Esophagus squamous epithelium (tissue), 4 donors: ENCODE measurements around the gene DCAF10.

Source experiments
- POLR2A ChIP-seq, 4 donors: fragments of 450-650 bp; IDR thresholded peaks; one replicate each; pipeline ENCODE4 v1.6.1; 2017; ENCODE audit warnings: antibody characterized with exemption in 4 of 4, mild to moderate bottlenecking in 4 of 4, moderate library complexity in 3 of 4
- TF ChIP-seq, protein P1 (sequence below), 6 experiments: fragments of 450-650 bp in 4 of 6; fragments of 200-600 bp in 2 of 6; sonication (generic) in 2 of 6; IDR thresholded peaks; one replicate each; pipeline ENCODE4 v1.5.1; 2016 to 2019; ENCODE audit warnings: antibody characterized with exemption in 6 of 6, mild to moderate bottlenecking in 4 of 6, moderate library complexity in 4 of 6

DNA sequence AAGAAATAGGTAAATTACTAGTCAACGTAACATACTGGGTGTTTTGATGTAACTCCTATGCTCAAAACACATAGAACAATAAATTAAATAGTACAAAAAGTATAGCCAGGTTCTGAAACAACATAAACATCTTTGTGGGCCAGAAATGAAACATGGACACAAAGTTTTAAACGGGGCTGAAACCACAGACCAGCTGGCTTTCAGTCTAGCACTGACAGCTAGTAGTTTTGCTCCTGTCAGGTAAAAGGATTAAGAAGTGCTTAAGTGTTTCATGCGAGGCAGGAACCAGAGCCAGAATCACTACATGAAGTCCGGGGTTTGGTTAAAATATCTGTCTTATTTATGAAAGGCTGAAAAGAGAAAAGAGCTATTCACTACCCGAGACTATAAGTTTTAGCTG lies 19.5 kb downstream of the DCAF10 start:
- TF ChIP-seq, protein P1, sequence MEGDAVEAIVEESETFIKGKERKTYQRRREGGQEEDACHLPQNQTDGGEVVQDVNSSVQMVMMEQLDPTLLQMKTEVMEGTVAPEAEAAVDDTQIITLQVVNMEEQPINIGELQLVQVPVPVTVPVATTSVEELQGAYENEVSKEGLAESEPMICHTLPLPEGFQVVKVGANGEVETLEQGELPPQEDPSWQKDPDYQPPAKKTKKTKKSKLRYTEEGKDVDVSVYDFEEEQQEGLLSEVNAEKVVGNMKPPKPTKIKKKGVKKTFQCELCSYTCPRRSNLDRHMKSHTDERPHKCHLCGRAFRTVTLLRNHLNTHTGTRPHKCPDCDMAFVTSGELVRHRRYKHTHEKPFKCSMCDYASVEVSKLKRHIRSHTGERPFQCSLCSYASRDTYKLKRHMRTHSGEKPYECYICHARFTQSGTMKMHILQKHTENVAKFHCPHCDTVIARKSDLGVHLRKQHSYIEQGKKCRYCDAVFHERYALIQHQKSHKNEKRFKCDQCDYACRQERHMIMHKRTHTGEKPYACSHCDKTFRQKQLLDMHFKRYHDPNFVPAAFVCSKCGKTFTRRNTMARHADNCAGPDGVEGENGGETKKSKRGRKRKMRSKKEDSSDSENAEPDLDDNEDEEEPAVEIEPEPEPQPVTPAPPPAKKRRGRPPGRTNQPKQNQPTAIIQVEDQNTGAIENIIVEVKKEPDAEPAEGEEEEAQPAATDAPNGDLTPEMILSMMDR (IDR thresholded peaks at IDR 0.05), result no peak
- no peak for TF ChIP-seq POLR2A (IDR thresholded peaks at IDR 0.05)
